Mesenteric fat pad (tissue), 1 donor: ENCODE results near the gene CTPS2. TPM values are rescaled to one million over a fixed set of nuclear protein-coding genes. Genes with fewer than 3 reads are reported as not detected.
"Not testable (repeated sequence)": the region's sequence is repeated elsewhere in the genome, so short reads cannot be mapped to it uniquely, and the experiment has no call there.

ENCODE experiments used
- DNase-seq: peaks from one replicate; pipeline ENCODE4 v3.0.0-alpha.2; 2020; ENCODE audit warnings: low spot score
- total RNA-seq: library from RNA; stranded (reverse); fragmentation: NEBNext Ultra II Directional; extraction: Animal tissue kit (Norgen Biotek cat#: 25700); gene quantifications from one replicate; pipeline ENCODE4 v1.2.1, GENCODE V29; 2021
- donor health status: DM: yes; HTN: yes; CAD: no.

Gene CTPS2
- total RNA-seq, 1 donor from 2014 or later = 8.6 TPM

- no peak for DNase-seq
Observed at GRCh38 chrX:16658284-16658683, 54.2 kb downstream of the CTPS2 start.

- no peak for DNase-seq
Observed at GRCh38 chrX:16654093-16654492, 58.4 kb downstream of the CTPS2 start.

GRCh38 chrX:16653424-16653823, 59.0 kb downstream of the CTPS2 start:
- DNase-seq = no peak

- DNase-seq = no peak
Observed at GRCh38 chrX:16651391-16652024, 61.0 kb downstream of the CTPS2 start.

- DNase-seq = no peak
Observed at GRCh38 chrX:16649858-16650257, 62.6 kb downstream of the CTPS2 start, which contains the start of gene S100G. TSS of gene S100G (plus strand) at chrX:16650158. CDS start at chrX:16651007, 849 bp downstream.

GRCh38 chrX:16646366-16647138, 65.9 kb downstream of the CTPS2 start:
- no peak for DNase-seq

GRCh38 chrX:16643176-16643575, 69.3 kb downstream of the CTPS2 start:
- no peak for DNase-seq

- no peak for DNase-seq
Observed at GRCh38 chrX:16640823-16641222, 71.6 kb downstream of the CTPS2 start.

GRCh38 chrX:16639966-16640365, 72.5 kb downstream of the CTPS2 start:
- DNase-seq = no peak

- DNase-seq = no peak
Observed at GRCh38 chrX:16638533-16638932, 73.9 kb downstream of the CTPS2 start.

- no peak for DNase-seq
Observed at GRCh38 chrX:16635596-16635995, 76.9 kb downstream of the CTPS2 start.

GRCh38 chrX:16635040-16635439, 77.4 kb downstream of the CTPS2 start:
- DNase-seq = no peak

- no peak for DNase-seq
Observed at GRCh38 chrX:16633754-16634153, 78.7 kb downstream of the CTPS2 start.

- no peak for DNase-seq
Observed at GRCh38 chrX:16629909-16630308, 82.6 kb downstream of the CTPS2 start.

- DNase-seq = no peak
Observed at GRCh38 chrX:16628946-16629595, 83.4 kb downstream of the CTPS2 start.

GRCh38 chrX:16628511-16628910, 84.0 kb downstream of the CTPS2 start:
- DNase-seq = not testable (repeated sequence)

GRCh38 chrX:16619024-16619423, 93.4 kb downstream of the CTPS2 start:
- DNase-seq = no peak

GRCh38 chrX:16618422-16618821, 94.0 kb downstream of the CTPS2 start:
- no peak for DNase-seq

GRCh38 chrX:16617382-16617781, 95.1 kb downstream of the CTPS2 start:
- DNase-seq = no peak

GRCh38 chrX:16612257-16612897, 100.1 kb downstream of the CTPS2 start:
- DNase-seq = no peak

GRCh38 chrX:16610654-16611053, 101.8 kb downstream of the CTPS2 start:
- DNase-seq = not testable (repeated sequence)

GRCh38 chrX:16610121-16610621, 102.3 kb downstream of the CTPS2 start:
- DNase-seq = no peak
